GM12878 (cell line): Measurements from ENCODE around the gene ZNF322. TPM values are rescaled to one million over a fixed set of nuclear protein-coding genes. Genes with fewer than 3 reads are reported as not detected.

Source experiments
- CHD2 ChIP-seq: IDR thresholded peaks from 2 replicates; pipeline ENCODE4 v1.6.1; 2011; ENCODE audit warnings: low read depth, low read length, improper control_type of control experiment, borderline replicate concordance
- FOS ChIP-seq: IDR thresholded peaks from 3 replicates; pipeline ENCODE4 v1.6.1; 2011; ENCODE audit warnings: borderline replicate concordance; ENCODE audit not compliant: insufficient read length; ENCODE audit errors: extremely low read depth
- MEF2B ChIP-seq: fragments of 450-650 bp; IDR thresholded peaks from 2 replicates; pipeline ENCODE4 v1.6.1; 2018; ENCODE audit warnings: mild to moderate bottlenecking, moderate library complexity; ENCODE audit not compliant: partially characterized antibody, poor library complexity, severe bottlenecking
- MXI1 ChIP-seq: fragments of 150-350 bp; IDR thresholded peaks from 2 replicates; pipeline ENCODE4 v1.6.1; 2011; ENCODE audit warnings: low read depth, mild to moderate bottlenecking, inconsistent platforms, low read length, improper control_type of control experiment
- NRF1 ChIP-seq: conservative IDR thresholded peaks from 2 replicates; pipeline ENCODE4 v1.6.1; 2011; ENCODE audit warnings: mild to moderate bottlenecking, low read depth, low read length, improper control_type of control experiment
- POLR2AphosphoS2 ChIP-seq: IDR thresholded peaks from 2 replicates; pipeline ENCODE4 v1.6.1; 2011; ENCODE audit warnings: low read depth, mild to moderate bottlenecking, low read length, improper control_type of control experiment, moderate library complexity
- POU2F2 ChIP-seq: IDR thresholded peaks from 3 replicates; pipeline ENCODE4 v1.6.1; 2011; ENCODE audit warnings: low read depth, mild to moderate bottlenecking, low read length, borderline replicate concordance
- STAT1 ChIP-seq: fragments of 450-650 bp; conservative IDR thresholded peaks from 2 replicates; pipeline ENCODE4 v1.6.1; 2014; ENCODE audit warnings: antibody characterized with exemption, mild to moderate bottlenecking
- STAT3 ChIP-seq: IDR thresholded peaks from 2 replicates; pipeline ENCODE4 v1.6.1; 2011; ENCODE audit warnings: low read depth, low read length, improper control_type of control experiment
- TARDBP ChIP-seq: IDR thresholded peaks from 2 replicates; pipeline ENCODE4 v1.6.1; 2016; ENCODE audit warnings: borderline replicate concordance
- polyA plus RNA-seq, 11 experiments: library from polyadenylated mRNA; depleted of rRNA in 4 of 11; unstranded in 6 of 11; stranded (reverse) in 5 of 11; fragments of >200 nt; fragmentation: Nextera tagmentation in 4 of 11; fragmentation: Illumina TruSeq in 1 of 11; extraction: Ambion mirVana in 4 of 11; extraction: Trizol in 1 of 11; gene quantifications; 1 replicate in 1 of 11; 2 replicates in 10 of 11; pipeline versions ENCODE4 v1.2.1 to v1.2.3, GENCODE V29; 2011 to 2016; ENCODE audit warnings: inconsistent platforms in 2 of 11, missing spikeins in 2 of 11, low read depth in 1 of 11
- total RNA-seq, 4 experiments: library from RNA; depleted of rRNA in 3 of 4; stranded (reverse); fragments of >200 nt in 3 of 4; fragmentation: Illumina TruSeq in 1 of 4; extraction: Trizol in 1 of 4; gene quantifications; 2 replicates each; pipeline versions ENCODE4 v1.2.1 to v1.2.3, GENCODE V29; 2013 to 2021
- TF ChIP-seq, protein P1 (sequence below): fragments of 450-650 bp; formaldehyde crosslinking; IDR thresholded peaks from 2 replicates; pipeline ENCODE4 v1.5.0; 2022; ENCODE audit warnings: mild to moderate bottlenecking, missing genetic modification characterization
- TF ChIP-seq, protein P2 (sequence below): fragments of 150-350 bp; IDR thresholded peaks from 2 replicates; pipeline ENCODE4 v1.6.1; 2016; ENCODE audit warnings: low read depth, low read length
- TF ChIP-seq, protein P3 (sequence below): fragments of 450-650 bp; conservative IDR thresholded peaks from 2 replicates; pipeline ENCODE4 v1.6.1; 2017; ENCODE audit warnings: mild to moderate bottlenecking, moderate library complexity
- TF ChIP-seq, protein P4 (sequence below): fragments of 450-650 bp; formaldehyde crosslinking; IDR thresholded peaks from 2 replicates; pipeline ENCODE4 v1.4.0; 2020; ENCODE audit warnings: mild to moderate bottlenecking, moderate library complexity
- TF ChIP-seq, protein P5 (sequence below): fragments of 450-650 bp; IDR thresholded peaks from 2 replicates; pipeline ENCODE4 v1.6.1; 2017; ENCODE audit warnings: borderline replicate concordance

ZNF322 gene
- total and polyA plus RNA-seq, 10 of the 15 experiments (the other 5 are each of a cell fraction or from before 2014, with no cell fraction given), result 2.7 to 19.1 (median 11.9) TPM

DNA sequence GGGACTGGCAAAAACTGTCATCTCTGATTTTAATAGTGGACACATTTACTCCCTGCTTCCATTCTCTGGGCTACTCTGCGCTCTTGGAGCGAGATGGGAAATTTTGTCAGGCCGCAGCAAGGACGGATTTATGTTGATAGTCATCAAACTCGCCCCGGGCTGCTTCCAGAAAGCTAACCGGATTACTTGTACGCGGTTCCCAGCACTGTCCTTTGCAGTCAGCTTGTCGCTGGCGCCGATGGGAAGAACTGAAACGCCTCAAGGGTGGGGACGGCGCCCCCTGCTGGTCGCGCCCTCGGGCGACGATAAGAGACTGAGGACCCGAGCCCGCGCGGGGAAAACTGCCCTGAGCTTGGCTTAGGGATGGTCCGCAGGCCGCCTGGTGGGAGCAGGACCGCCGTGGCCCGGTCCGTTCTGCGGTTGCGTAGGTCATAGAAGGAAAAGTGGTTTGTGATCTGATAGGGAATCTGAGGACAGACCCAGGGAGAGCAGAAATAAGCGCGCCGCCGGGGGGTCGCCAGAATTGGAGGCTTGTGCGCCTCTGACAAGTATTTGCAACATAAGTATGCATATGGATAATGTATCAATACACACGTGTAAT is 63.8 kb downstream of the ZNF322 start (continued):
- TF ChIP-seq, protein P1, sequence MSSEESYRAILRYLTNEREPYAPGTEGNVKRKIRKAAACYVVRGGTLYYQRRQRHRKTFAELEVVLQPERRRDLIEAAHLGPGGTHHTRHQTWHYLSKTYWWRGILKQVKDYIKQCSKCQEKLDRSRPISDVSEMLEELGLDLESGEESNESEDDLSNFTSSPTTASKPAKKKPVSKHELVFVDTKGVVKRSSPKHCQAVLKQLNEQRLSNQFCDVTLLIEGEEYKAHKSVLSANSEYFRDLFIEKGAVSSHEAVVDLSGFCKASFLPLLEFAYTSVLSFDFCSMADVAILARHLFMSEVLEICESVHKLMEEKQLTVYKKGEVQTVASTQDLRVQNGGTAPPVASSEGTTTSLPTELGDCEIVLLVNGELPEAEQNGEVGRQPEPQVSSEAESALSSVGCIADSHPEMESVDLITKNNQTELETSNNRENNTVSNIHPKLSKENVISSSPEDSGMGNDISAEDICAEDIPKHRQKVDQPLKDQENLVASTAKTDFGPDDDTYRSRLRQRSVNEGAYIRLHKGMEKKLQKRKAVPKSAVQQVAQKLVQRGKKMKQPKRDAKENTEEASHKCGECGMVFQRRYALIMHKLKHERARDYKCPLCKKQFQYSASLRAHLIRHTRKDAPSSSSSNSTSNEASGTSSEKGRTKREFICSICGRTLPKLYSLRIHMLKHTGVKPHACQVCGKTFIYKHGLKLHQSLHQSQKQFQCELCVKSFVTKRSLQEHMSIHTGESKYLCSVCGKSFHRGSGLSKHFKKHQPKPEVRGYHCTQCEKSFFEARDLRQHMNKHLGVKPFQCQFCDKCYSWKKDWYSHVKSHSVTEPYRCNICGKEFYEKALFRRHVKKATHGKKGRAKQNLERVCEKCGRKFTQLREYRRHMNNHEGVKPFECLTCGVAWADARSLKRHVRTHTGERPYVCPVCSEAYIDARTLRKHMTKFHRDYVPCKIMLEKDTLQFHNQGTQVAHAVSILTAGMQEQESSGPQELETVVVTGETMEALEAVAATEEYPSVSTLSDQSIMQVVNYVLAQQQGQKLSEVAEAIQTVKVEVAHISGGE (CRISPR knock-in tag), result no peak
- no peak for TF ChIP-seq STAT1
- TF ChIP-seq, protein P2, sequence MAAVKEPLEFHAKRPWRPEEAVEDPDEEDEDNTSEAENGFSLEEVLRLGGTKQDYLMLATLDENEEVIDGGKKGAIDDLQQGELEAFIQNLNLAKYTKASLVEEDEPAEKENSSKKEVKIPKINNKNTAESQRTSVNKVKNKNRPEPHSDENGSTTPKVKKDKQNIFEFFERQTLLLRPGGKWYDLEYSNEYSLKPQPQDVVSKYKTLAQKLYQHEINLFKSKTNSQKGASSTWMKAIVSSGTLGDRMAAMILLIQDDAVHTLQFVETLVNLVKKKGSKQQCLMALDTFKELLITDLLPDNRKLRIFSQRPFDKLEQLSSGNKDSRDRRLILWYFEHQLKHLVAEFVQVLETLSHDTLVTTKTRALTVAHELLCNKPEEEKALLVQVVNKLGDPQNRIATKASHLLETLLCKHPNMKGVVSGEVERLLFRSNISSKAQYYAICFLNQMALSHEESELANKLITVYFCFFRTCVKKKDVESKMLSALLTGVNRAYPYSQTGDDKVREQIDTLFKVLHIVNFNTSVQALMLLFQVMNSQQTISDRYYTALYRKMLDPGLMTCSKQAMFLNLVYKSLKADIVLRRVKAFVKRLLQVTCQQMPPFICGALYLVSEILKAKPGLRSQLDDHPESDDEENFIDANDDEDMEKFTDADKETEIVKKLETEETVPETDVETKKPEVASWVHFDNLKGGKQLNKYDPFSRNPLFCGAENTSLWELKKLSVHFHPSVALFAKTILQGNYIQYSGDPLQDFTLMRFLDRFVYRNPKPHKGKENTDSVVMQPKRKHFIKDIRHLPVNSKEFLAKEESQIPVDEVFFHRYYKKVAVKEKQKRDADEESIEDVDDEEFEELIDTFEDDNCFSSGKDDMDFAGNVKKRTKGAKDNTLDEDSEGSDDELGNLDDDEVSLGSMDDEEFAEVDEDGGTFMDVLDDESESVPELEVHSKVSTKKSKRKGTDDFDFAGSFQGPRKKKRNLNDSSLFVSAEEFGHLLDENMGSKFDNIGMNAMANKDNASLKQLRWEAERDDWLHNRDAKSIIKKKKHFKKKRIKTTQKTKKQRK, result no peak
- TF ChIP-seq, protein P3, sequence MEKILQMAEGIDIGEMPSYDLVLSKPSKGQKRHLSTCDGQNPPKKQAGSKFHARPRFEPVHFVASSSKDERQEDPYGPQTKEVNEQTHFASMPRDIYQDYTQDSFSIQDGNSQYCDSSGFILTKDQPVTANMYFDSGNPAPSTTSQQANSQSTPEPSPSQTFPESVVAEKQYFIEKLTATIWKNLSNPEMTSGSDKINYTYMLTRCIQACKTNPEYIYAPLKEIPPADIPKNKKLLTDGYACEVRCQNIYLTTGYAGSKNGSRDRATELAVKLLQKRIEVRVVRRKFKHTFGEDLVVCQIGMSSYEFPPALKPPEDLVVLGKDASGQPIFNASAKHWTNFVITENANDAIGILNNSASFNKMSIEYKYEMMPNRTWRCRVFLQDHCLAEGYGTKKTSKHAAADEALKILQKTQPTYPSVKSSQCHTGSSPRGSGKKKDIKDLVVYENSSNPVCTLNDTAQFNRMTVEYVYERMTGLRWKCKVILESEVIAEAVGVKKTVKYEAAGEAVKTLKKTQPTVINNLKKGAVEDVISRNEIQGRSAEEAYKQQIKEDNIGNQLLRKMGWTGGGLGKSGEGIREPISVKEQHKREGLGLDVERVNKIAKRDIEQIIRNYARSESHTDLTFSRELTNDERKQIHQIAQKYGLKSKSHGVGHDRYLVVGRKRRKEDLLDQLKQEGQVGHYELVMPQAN, result no peak
- TF ChIP-seq MXI1, result peak; percentile 64
- TF ChIP-seq POU2F2, result 0 out of 3 replicates have a peak, but pooled peaks have one; percentile 32
- TF ChIP-seq, protein P4, sequence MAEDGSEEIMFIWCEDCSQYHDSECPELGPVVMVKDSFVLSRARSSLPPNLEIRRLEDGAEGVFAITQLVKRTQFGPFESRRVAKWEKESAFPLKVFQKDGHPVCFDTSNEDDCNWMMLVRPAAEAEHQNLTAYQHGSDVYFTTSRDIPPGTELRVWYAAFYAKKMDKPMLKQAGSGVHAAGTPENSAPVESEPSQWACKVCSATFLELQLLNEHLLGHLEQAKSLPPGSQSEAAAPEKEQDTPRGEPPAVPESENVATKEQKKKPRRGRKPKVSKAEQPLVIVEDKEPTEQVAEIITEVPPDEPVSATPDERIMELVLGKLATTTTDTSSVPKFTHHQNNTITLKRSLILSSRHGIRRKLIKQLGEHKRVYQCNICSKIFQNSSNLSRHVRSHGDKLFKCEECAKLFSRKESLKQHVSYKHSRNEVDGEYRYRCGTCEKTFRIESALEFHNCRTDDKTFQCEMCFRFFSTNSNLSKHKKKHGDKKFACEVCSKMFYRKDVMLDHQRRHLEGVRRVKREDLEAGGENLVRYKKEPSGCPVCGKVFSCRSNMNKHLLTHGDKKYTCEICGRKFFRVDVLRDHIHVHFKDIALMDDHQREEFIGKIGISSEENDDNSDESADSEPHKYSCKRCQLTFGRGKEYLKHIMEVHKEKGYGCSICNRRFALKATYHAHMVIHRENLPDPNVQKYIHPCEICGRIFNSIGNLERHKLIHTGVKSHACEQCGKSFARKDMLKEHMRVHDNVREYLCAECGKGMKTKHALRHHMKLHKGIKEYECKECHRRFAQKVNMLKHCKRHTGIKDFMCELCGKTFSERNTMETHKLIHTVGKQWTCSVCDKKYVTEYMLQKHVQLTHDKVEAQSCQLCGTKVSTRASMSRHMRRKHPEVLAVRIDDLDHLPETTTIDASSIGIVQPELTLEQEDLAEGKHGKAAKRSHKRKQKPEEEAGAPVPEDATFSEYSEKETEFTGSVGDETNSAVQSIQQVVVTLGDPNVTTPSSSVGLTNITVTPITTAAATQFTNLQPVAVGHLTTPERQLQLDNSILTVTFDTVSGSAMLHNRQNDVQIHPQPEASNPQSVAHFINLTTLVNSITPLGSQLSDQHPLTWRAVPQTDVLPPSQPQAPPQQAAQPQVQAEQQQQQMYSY (CRISPR knock-in tag), result no peak
- no peak for TF ChIP-seq MEF2B
- no peak for TF ChIP-seq FOS
- no peak for TF ChIP-seq CHD2
- no peak for TF ChIP-seq STAT3
- no peak for TF ChIP-seq TARDBP
- TF ChIP-seq, protein P5, sequence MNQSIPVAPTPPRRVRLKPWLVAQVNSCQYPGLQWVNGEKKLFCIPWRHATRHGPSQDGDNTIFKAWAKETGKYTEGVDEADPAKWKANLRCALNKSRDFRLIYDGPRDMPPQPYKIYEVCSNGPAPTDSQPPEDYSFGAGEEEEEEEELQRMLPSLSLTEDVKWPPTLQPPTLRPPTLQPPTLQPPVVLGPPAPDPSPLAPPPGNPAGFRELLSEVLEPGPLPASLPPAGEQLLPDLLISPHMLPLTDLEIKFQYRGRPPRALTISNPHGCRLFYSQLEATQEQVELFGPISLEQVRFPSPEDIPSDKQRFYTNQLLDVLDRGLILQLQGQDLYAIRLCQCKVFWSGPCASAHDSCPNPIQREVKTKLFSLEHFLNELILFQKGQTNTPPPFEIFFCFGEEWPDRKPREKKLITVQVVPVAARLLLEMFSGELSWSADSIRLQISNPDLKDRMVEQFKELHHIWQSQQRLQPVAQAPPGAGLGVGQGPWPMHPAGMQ, result no peak
- no peak for TF ChIP-seq NRF1
- no peak for TF ChIP-seq POLR2AphosphoS2
